M059J (cell line): ENCODE data around the gene MUC5AC. TPM values are rescaled to one million over a fixed set of nuclear protein-coding genes. Genes with fewer than 3 reads are reported as not detected.
"Not testable (repeated sequence)": the region's sequence is repeated elsewhere in the genome, so short reads cannot be mapped to it uniquely, and the experiment has no call there.

Source experiments
- DNase-seq: peaks from one replicate; pipeline ENCODE4 v3.0.0-alpha.2; 2012; ENCODE audit warnings: low read depth
- total RNA-seq: library from RNA; depleted of rRNA; stranded (reverse); fragments of >200 nt; shearing (Covaris generic); gene quantifications from 2 replicates; pipeline ENCODE4 v1.2.3, GENCODE V29; 2014

The MUC5AC gene
- total RNA-seq, 1 experiment from 2014 or later = not detected

GRCh38 chr11:1162491-1163311 is 4.9 kb downstream of the MUC5AC start:
- DNase-seq = no peak

GRCh38 chr11:1163321-1163910 is 5.7 kb downstream of the MUC5AC start:
- DNase-seq = no peak

- DNase-seq = no peak
Observed at GRCh38 chr11:1163911-1164735, 6.4 kb downstream of the MUC5AC start.

- DNase-seq = not testable (repeated sequence)
Observed at GRCh38 chr11:1164779-1165255, 7.1 kb downstream of the MUC5AC start.

- DNase-seq = no peak
Observed at GRCh38 chr11:1165256-1166041, 7.7 kb downstream of the MUC5AC start.

GRCh38 chr11:1167256-1167655 is 9.5 kb downstream of the MUC5AC start:
- DNase-seq = no peak

- DNase-seq = no peak
Observed at GRCh38 chr11:1167751-1168231, 10.0 kb downstream of the MUC5AC start.

GRCh38 chr11:1168256-1168655 is 10.5 kb downstream of the MUC5AC start:
- no peak for DNase-seq

- DNase-seq = no peak
Observed at GRCh38 chr11:1168721-1169161, 11.0 kb downstream of the MUC5AC start.

- DNase-seq = no peak
Observed at GRCh38 chr11:1171223-1171984, 13.7 kb downstream of the MUC5AC start.

GRCh38 chr11:1171985-1172728 is 14.4 kb downstream of the MUC5AC start:
- no peak for DNase-seq

- DNase-seq = no peak
Observed at GRCh38 chr11:1172729-1173117, 15.0 kb downstream of the MUC5AC start.

GRCh38 chr11:1173396-1173795 is 15.6 kb downstream of the MUC5AC start:
- DNase-seq = not testable (repeated sequence)

GRCh38 chr11:1174441-1175370 is 17.0 kb downstream of the MUC5AC start:
- DNase-seq = no peak

GRCh38 chr11:1175461-1176223 is 17.9 kb downstream of the MUC5AC start:
- DNase-seq = no peak

- DNase-seq = no peak
Observed at GRCh38 chr11:1176224-1177019, 18.7 kb downstream of the MUC5AC start.
